HT1080 (cell line): ENCODE data around the gene MRTFA. TPM values are rescaled to one million over a fixed set of nuclear protein-coding genes. Genes with fewer than 3 reads are reported as not detected.

Source experiments
- DNase-seq: peaks from one replicate; pipeline ENCODE4 v3.0.0-alpha.2; 2015; ENCODE audit warnings: low read depth
- total RNA-seq: library from RNA; depleted of rRNA; stranded (reverse); fragments of >200 nt; shearing (Covaris generic); gene quantifications from 2 replicates; pipeline ENCODE4 v1.2.3, GENCODE V29; 2014

Gene MRTFA
- total RNA-seq, 1 experiment from 2014 or later, result 23.9 TPM

- no peak for DNase-seq
These were observed 163.9 kb downstream of the MRTFA start for GRCh38 chr22:40472579-40472978.

GRCh38 chr22:40472051-40472450 is 164.5 kb downstream of the MRTFA start:
- no peak for DNase-seq

- DNase-seq, result no peak
These were observed 167.3 kb downstream of the MRTFA start for GRCh38 chr22:40469181-40469580.

DNA sequence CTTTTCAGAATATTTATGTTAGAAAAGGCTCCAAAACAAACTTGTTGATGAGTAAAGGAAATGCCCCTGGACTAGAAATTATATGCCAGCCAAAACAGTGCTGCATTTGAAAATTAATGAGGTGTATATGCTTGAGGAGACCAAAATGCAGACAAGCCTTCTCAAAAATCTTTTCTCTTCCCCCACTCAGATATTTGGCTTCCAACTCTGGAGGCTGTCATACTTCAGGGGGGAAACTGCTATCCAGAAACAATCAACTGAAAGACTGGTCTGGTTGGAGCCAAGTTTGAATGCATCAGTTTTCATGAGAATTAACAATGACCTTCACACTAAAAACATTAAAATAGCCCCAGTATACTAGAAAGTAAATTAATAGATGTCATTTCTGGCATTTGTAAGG is 167.9 kb downstream of the MRTFA start:
- no peak for DNase-seq

DNA sequence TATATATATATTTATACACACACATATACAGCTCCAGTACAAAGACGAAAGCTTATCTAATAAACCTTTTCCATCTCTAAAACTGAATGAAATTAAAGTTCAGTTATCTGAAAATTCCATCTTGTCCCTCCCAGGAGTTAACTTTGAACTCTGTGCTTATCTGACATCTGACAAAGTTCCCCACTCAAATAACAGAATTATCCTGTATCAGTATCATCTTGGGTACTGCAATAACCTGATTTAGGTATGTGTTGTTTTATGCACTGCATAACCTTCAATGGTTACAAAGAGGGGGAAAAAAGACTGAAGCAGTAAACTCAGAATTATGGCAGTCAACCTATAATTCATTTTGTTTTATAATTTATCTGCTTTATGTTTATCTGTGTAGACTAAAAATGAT is 169.5 kb downstream of the MRTFA start:
- DNase-seq, result no peak

DNA sequence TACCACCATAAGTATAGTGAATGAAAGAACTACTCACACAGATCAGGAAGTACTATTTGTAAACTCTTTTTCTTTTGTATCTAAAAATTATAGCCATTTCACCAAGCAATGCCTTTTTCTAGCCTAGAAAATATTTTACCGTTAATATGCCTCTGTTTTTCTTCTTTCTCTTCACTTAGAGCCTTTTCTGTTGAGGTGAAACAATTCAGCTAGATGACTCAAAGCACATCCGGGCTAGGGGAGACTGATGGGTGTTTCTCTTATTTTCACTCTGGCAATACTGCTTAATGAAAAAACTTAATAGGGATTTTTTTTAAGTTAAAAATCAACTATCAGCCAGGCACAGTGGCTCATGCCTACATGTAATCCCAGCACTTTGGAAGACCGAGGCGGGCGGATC is 172.8 kb downstream of the MRTFA start:
- DNase-seq, result no peak

DNA sequence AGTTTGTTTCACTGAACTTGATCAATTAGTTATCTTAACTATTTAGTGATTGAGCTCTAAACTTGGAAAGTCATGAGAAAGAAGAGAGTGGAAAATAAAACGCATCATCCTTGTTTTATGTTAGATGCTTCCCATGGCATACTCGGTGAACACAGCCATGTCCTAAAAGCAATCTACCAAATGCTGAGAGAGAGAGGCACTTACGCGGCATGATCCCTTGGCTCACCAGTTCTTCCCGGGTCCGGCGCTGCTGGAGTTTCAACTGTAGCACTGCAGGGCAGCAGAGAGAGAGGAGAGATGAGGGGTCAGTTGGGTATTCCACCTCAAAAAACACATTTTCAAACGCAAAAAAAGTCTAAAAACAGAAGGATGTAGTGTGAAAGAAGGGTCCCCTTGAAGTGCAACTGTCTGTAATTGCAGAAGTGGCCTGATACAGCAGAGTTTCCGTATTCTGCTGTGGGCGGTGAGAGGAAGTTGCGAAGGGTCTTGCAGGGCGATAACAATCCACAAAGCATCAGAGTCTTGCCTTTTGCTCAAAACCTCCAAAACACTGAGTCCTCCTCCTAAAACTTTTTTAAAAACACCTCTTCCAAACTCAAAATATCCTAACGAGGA is 173.4 kb downstream of the MRTFA start:
- no peak for DNase-seq

DNA sequence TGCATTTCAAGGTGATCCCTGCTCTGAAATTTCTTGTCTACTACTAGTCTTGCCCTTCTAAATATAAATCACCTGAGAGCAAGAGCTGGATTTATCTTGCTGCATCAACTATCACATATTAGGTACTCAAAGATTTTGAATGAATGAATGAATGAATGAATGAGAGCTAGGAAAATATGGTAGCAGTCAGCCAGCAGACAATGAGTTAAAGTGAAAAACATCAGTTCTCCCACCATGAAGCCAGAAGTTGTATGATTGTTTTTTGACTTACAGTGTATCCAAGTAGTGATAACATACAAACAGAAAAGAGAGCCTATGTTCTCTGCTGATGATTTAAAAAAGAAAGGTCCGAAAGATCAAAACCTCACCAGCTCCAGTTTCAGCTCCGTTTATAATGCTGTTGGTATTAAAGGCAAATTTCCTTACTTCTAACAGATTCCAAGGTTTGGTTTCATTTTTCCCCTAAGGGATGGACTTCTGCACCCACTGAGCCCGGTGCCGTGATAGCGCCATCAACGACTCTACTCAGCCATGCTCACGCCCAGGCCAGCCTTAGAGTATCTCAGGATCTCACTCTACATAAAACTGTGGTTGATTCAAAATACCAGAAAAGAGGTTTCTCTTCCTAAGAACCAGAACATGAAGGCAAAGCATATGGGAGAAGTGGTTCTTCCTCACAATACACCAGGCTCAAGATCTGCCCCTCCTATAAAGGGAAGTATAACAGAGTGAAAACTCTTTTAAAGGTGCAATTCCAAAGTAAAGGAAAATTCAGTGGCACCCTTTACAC is 174.1 kb downstream of the MRTFA start:
- no peak for DNase-seq

DNA sequence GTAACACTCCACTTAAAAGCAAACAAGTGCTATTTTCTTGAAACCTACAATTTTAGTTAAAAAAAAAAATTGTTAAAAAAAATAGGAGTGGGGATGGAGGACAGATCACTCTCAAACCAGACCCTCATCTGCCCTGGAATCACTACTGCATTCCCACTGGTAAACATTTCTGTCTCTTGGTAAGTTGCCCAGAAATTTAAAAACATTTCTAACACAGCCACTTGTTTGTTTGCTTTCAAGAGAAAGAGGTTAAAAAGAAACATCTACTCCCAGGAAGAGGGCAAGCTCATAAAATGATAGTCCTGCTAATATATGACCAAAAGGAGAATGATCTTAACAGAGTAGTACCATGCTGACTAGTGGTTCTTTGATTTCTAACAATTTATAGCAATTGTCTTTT is 182.8 kb downstream of the MRTFA start:
- DNase-seq, result no peak

DNA sequence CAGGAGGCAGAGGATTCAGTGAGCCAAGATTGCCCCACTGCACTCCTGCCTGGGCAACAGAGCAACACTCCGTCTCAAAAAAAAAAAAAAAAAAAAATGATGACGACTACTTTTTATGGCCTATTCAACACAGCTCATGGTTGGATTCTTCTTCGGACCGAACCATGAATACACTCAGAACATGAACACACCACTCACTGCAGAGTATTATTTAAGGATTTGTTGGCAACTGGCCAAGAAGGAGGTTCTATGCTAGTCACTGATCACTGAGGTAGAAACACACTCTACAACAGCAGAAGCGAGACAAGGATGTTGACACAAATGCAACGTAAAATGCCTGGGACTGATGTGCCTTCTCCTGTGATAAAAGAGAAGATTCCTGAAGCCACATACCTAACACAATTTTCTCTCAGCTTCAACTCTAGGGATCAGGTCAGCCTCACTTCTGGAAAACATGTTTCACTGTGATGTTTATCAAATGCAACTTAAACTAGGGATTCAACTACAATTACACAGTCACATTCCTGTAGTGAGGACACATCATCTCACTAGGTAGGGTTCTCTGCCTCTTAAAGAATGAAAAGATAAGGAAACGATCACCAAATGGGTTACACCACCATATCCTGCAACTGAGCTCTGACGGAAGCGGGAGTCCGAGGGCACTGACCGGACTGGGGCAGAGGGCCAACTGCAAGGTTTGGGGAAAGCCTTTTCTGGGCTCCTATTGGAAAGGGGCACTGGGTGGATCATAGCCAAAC is 183.6 kb downstream of the MRTFA start:
- DNase-seq, result no peak

DNA sequence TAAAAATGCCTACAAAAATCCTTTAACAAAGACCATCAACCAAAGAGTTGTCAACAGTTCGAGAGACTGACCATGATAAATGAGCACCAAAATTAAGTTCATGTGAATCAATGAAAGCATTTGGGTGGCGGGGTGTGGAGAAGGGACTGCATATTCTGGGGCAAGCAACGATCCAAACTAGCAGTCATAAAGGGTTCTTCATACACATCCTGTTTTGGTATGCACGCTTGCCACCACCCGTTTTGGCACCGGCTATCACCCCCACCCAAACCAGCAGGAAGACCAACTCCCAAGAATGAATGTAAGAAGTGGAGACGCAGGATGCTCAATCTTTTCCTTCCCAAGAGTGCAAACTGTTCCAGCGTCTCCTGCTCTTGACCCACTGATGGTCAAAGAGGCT is 185.3 kb downstream of the MRTFA start:
- no peak for DNase-seq

- DNase-seq, result no peak
These were observed 185.9 kb downstream of the MRTFA start for GRCh38 chr22:40450616-40451015.

GRCh38 chr22:40449676-40450035 is 186.9 kb downstream of the MRTFA start:
- DNase-seq, result no peak

DNA sequence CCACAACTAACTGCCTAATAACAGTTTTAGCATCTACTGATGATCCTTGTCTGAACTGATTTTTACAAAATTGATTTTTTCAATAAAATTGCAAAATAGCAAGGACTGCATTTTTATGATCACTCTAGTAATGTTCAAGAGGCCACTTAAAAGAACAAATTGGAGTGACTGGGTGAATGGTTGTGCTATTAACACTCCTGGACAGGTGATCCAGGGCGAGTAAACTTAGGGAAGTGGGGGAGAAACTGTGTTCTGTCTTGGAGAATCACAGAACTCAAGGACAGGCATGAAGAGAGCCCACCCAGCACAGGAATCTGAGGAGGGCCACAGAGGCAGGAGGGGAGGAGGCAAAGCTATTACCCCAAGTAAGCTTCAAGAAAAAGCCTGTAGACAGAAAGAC is 190.3 kb downstream of the MRTFA start:
- no peak for DNase-seq

DNA sequence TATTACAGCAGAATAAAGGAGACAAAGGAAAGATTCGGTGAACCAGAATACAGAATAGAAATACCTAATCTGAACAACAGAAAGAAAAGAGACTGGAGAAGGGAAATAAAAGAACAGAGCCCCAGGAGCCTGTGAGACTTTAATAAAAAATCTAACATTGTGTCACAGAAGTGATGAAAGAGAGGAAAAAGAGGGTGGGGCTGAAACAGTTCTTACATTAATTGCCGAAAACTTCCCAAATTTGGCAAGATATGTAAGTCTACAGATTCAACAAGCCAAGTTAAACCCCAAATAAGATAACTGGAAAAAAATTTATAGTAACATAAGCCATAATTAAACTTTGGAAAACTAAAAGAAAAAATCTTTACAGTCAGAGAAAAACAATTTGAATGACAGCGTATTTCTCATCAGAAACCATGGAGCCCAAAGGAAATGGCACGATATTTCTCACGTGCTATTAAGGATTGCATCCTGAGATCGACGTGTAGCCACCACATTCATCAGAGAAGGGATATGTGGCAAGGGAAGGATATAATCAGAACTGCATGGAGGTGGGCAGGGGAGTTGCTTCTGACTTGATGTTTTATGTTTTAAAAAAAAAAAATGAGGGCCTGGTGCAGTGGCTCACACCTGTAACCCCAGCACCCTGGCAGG is 192.2 kb downstream of the MRTFA start:
- DNase-seq, result no peak

- DNase-seq, result no peak
These were observed 192.8 kb downstream of the MRTFA start for GRCh38 chr22:40443732-40444131.

- no peak for DNase-seq
These were observed 194.6 kb downstream of the MRTFA start for GRCh38 chr22:40441761-40442390.

- DNase-seq, result peak; percentile 63
These were observed 199.8 kb downstream of the MRTFA start for GRCh38 chr22:40436505-40437431.

DNA sequence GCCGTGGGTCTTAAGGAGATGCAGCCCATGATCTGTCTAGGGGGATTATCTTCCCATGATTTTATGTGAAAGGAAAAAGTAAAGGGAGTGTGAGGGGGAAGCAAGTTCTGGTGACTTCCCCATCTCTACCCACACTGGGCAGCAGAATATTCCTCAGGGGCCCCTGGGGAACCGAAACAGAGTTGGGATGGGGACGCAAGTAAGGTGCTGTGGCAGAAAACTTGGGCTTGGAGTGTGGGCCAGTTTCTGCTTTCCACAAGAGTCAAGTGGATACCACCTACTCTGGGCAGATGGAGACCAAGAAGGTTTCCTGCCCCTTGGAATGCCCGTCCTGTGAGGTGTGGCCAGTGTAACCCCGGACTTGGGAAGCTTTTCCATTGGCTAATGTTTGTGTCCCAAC is 201.8 kb downstream of the MRTFA start:
- no peak for DNase-seq

DNA sequence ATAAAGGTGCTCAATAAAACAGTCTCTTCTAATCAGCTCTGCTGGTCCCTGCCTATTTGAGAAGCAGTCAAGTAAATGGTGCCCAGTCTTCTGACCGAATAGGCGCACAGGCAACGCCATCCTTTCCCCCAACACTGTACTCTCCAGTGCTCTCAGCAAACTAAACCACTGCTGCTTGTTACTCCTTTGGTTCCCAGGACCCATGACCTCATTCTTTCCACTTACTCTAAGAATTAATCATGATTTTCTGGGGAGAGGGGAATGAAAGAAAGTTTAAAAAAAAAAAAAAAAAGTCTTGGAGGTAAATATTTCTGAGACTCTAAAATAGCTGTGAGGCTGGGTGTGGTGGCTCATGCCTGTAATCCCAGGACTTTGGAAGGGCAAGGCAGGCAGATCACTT is 202.4 kb downstream of the MRTFA start:
- no peak for DNase-seq
